ENCODE results near the gene DMD. TPM values are rescaled to one million over a fixed set of nuclear protein-coding genes. Genes with fewer than 3 reads are reported as not detected.

DMD gene
- polyA plus RNA-seq, 3 donors = 0.23 TPM; not detected in 2

GRCh38 chrX:31663172-31663571 is 1548.2 kb downstream of the DMD start:
- Histone ChIP-seq H3K4me2 (replicated peaks; ENCODE audit: extremely low read depth, low read length, poor library complexity, severe bottlenecking) (no peak overlapping the region), H3K9me3 (replicated peaks in 1 of 2; ENCODE audit: control insufficient read depth in 1 of 2, insufficient read depth in 1 of 2, low read length in 2 of 2) (no peaks in the 10 kb centered on the region), H3K27ac (ENCODE audit: low read depth in 1 of 2, low read length in 2 of 2) (no peak overlapping the region), H3K9ac (ENCODE audit: insufficient read depth, low read length, poor library complexity, severe bottlenecking) (no peak overlapping the region), H3K27me3 (ENCODE audit: control insufficient read depth in 2 of 2, insufficient read depth in 2 of 2, low read length in 2 of 2) (no peaks in the 10 kb centered on the region), H2AFZ (ENCODE audit: insufficient read depth, low read depth, low read length, poor library complexity, severe bottlenecking) (no peak overlapping the region), H3K36me3 (replicated peaks in 1 of 2; ENCODE audit: control insufficient read depth in 1 of 2, insufficient read depth in 2 of 2, low read length in 2 of 2) (no peaks in the 10 kb centered on the region), H4K20me1 (ENCODE audit: insufficient read depth, low read length) (no peaks in the 10 kb centered on the region), H3K4me3 (replicated peaks in 1 of 3; ENCODE audit: low read depth in 2 of 3, low read length in 3 of 3) (no peak overlapping the region), H3K4me1 (ENCODE audit: control insufficient read depth in 1 of 2, insufficient read depth in 2 of 2, low read length in 2 of 2) (no peaks in the 10 kb centered on the region), H3K79me2 (ENCODE audit: insufficient read depth, low read length) (no peaks in the 10 kb centered on the region)
- Mint-ChIP-seq H3K9me3 (no peaks in the 10 kb centered on the region), H3K27me3 (ENCODE audit: low read depth in 3 of 3) (peaks cover 1 to 4% (median 2%) of the 10 kb centered on the region in 3 donors), H3K4me1 (no peaks in the 10 kb centered on the region), H3K36me3 (no peaks in the 10 kb centered on the region), H3K4me3 (no peak overlapping the region), H3K27ac (no peak overlapping the region)
- no CpG with 5 or more reads among the region's 6 CpGs for WGBS (ENCODE audit: insufficient coverage)
- DNase-seq = no peak
- TF ChIP-seq, protein P1, sequence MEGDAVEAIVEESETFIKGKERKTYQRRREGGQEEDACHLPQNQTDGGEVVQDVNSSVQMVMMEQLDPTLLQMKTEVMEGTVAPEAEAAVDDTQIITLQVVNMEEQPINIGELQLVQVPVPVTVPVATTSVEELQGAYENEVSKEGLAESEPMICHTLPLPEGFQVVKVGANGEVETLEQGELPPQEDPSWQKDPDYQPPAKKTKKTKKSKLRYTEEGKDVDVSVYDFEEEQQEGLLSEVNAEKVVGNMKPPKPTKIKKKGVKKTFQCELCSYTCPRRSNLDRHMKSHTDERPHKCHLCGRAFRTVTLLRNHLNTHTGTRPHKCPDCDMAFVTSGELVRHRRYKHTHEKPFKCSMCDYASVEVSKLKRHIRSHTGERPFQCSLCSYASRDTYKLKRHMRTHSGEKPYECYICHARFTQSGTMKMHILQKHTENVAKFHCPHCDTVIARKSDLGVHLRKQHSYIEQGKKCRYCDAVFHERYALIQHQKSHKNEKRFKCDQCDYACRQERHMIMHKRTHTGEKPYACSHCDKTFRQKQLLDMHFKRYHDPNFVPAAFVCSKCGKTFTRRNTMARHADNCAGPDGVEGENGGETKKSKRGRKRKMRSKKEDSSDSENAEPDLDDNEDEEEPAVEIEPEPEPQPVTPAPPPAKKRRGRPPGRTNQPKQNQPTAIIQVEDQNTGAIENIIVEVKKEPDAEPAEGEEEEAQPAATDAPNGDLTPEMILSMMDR (IDR thresholded peaks at IDR 0.05) = no peak
- intact Hi-C loops (cut with micrococcal nuclease) = no loop called here

DNA sequence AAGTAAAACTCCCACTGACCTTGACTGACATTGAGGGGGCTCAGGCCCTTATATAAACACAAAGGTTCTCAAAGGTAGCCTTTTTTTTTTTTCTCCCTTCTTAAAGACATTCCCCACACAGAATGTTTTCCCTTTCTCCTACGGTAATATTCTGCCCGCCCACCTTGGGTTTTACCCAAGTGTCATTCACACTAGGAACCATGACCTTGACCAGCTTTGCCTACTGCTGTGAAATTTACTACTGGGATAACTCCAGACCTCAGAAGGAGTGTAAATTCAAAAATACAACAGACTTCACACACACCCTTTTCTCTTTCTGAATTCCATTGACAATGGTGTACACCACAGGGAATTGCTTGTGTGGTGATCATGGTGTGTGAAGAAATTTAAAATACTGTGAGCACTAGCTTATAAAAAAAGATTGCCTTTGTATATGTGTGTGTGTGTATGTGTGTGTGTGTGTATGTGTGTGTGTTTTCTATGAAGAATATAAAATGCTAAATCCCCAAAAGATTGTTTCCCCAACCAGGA is 1550.0 kb downstream of the DMD start:
- H3K36me3 Mint-ChIP-seq = no peaks in the 10 kb centered on the region
- H3K27ac ChIP-seq (ENCODE audit: low read depth in 1 of 2, low read length in 2 of 2) = no peak overlapping the region
- intact Hi-C loops (cut with micrococcal nuclease) = no loop called here
- no peak overlapping the region for H3K4me3 ChIP-seq (replicated peaks in 1 of 3; ENCODE audit: low read depth in 2 of 3, low read length in 3 of 3)
- no peaks in the 10 kb centered on the region for H4K20me1 ChIP-seq (ENCODE audit: insufficient read depth, low read length)
- H3K4me1 ChIP-seq (ENCODE audit: control insufficient read depth in 1 of 2, insufficient read depth in 2 of 2, low read length in 2 of 2) = no peaks in the 10 kb centered on the region
- H3K9me3 Mint-ChIP-seq = no peaks in the 10 kb centered on the region
- no peaks in the 10 kb centered on the region for H3K9me3 ChIP-seq (replicated peaks in 1 of 2; ENCODE audit: control insufficient read depth in 1 of 2, insufficient read depth in 1 of 2, low read length in 2 of 2)
- no peaks in the 10 kb centered on the region for H3K4me1 Mint-ChIP-seq
- TF ChIP-seq, protein P1 (IDR thresholded peaks at IDR 0.05) = no peak
- no peak overlapping the region for H2AFZ ChIP-seq (ENCODE audit: insufficient read depth, low read depth, low read length, poor library complexity, severe bottlenecking)
- no peak overlapping the region for H3K4me2 ChIP-seq (replicated peaks; ENCODE audit: extremely low read depth, low read length, poor library complexity, severe bottlenecking)
- no peaks in the 10 kb centered on the region for H3K36me3 ChIP-seq (replicated peaks in 1 of 2; ENCODE audit: control insufficient read depth in 1 of 2, insufficient read depth in 2 of 2, low read length in 2 of 2)
- WGBS (ENCODE audit: insufficient coverage) = no CpG with 5 or more reads among the region's 2 CpGs
- no peak overlapping the region for H3K4me3 Mint-ChIP-seq
- no peak overlapping the region for H3K27ac Mint-ChIP-seq
- H3K27me3 Mint-ChIP-seq (ENCODE audit: low read depth in 3 of 3) = peaks cover 0 to 2% (median 2%) of the 10 kb centered on the region in 3 donors
- no peak overlapping the region for H3K9ac ChIP-seq (ENCODE audit: insufficient read depth, low read length, poor library complexity, severe bottlenecking)
- no peaks in the 10 kb centered on the region for H3K27me3 ChIP-seq (ENCODE audit: control insufficient read depth in 2 of 2, insufficient read depth in 2 of 2, low read length in 2 of 2)
- no peak for DNase-seq
- H3K79me2 ChIP-seq (ENCODE audit: insufficient read depth, low read length) = no peaks in the 10 kb centered on the region

Data from CD14-positive monocyte (primary cell).